Panc1 (cell line): ENCODE results near the gene UGGT1.

Experiments used
- TF ChIP-seq, protein P1 (sequence below): fragments of 450-650 bp; IDR thresholded peaks from 2 replicates; pipeline ENCODE4 v1.5.1; 2017; ENCODE audit warnings: mild to moderate bottlenecking
- TF ChIP-seq, protein P2 (sequence below), 2 experiments: IDR thresholded peaks; 2 replicates each; pipeline ENCODE4 v1.6.1; 2011 to 2012; ENCODE audit warnings: low read depth in 2 of 2, control low read depth in 1 of 2, low read length in 1 of 2, mild to moderate bottlenecking in 1 of 2, moderate library complexity in 1 of 2; ENCODE audit not compliant: insufficient read depth in 1 of 2

DNA sequence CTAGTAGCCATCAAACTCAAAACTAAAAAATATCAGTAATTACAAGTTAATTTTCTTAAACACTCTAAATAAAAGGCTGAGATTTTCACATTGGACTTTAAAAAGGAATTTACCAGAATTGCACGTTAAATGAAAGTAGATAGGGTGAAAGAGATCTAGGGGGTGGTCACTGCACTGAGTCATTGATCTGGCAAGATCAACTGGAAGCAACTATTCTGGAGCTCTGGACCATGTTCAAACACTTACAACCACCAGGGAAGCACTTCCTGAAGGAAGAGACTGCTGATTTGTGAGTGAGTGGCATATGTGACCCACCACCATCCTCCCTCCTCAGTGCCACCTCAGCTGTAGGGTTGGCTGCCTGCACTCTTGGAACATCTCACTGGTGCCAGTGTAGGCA, 111.8 kb downstream of the UGGT1 start:
- TF ChIP-seq, protein P1, sequence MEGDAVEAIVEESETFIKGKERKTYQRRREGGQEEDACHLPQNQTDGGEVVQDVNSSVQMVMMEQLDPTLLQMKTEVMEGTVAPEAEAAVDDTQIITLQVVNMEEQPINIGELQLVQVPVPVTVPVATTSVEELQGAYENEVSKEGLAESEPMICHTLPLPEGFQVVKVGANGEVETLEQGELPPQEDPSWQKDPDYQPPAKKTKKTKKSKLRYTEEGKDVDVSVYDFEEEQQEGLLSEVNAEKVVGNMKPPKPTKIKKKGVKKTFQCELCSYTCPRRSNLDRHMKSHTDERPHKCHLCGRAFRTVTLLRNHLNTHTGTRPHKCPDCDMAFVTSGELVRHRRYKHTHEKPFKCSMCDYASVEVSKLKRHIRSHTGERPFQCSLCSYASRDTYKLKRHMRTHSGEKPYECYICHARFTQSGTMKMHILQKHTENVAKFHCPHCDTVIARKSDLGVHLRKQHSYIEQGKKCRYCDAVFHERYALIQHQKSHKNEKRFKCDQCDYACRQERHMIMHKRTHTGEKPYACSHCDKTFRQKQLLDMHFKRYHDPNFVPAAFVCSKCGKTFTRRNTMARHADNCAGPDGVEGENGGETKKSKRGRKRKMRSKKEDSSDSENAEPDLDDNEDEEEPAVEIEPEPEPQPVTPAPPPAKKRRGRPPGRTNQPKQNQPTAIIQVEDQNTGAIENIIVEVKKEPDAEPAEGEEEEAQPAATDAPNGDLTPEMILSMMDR: no peak
- TF ChIP-seq, protein P2, sequence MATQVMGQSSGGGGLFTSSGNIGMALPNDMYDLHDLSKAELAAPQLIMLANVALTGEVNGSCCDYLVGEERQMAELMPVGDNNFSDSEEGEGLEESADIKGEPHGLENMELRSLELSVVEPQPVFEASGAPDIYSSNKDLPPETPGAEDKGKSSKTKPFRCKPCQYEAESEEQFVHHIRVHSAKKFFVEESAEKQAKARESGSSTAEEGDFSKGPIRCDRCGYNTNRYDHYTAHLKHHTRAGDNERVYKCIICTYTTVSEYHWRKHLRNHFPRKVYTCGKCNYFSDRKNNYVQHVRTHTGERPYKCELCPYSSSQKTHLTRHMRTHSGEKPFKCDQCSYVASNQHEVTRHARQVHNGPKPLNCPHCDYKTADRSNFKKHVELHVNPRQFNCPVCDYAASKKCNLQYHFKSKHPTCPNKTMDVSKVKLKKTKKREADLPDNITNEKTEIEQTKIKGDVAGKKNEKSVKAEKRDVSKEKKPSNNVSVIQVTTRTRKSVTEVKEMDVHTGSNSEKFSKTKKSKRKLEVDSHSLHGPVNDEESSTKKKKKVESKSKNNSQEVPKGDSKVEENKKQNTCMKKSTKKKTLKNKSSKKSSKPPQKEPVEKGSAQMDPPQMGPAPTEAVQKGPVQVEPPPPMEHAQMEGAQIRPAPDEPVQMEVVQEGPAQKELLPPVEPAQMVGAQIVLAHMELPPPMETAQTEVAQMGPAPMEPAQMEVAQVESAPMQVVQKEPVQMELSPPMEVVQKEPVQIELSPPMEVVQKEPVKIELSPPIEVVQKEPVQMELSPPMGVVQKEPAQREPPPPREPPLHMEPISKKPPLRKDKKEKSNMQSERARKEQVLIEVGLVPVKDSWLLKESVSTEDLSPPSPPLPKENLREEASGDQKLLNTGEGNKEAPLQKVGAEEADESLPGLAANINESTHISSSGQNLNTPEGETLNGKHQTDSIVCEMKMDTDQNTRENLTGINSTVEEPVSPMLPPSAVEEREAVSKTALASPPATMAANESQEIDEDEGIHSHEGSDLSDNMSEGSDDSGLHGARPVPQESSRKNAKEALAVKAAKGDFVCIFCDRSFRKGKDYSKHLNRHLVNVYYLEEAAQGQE (IDR thresholded peaks at IDR 0.05; ENCODE audit: insufficient read depth in 1 of 2, low read depth in 2 of 2, low read length in 1 of 2): no peak
